HepG2 (cell line): ENCODE data around the gene FAM114A1. TPM values are rescaled to one million over a fixed set of nuclear protein-coding genes. Genes with fewer than 3 reads are reported as not detected.

Experiments
- ARID2 ChIP-seq: sonication (generic); formaldehyde crosslinking; IDR thresholded peaks from 2 replicates; pipeline ENCODE4 v1.8.1; 2022; ENCODE audit warnings: mild to moderate bottlenecking, missing genetic modification reagents, borderline replicate concordance
- ATF7 ChIP-seq, 2 experiments: fragments of 450-650 bp in 1 of 2; sonication (generic) in 1 of 2; formaldehyde crosslinking in 1 of 2; IDR thresholded peaks; 2 replicates each; pipeline versions ENCODE4 v1.4.0 to v1.6.1; 2016 to 2020; ENCODE audit warnings: antibody characterized with exemption in 1 of 2, mild to moderate bottlenecking in 1 of 2, missing genetic modification reagents in 1 of 2
- ATRX ChIP-seq: sonication (generic); formaldehyde crosslinking; IDR thresholded peaks from 2 replicates; pipeline ENCODE4 v1.4.0; 2020; ENCODE audit warnings: missing genetic modification reagents, borderline replicate concordance
- EHMT2 ChIP-seq: fragments of 200-600 bp; sonication (generic); IDR thresholded peaks from 2 replicates; pipeline ENCODE4 v1.7.0; 2017; ENCODE audit warnings: antibody characterized with exemption, low read depth, low read length, borderline replicate concordance
- GTF3A ChIP-seq: sonication (generic); formaldehyde crosslinking; conservative IDR thresholded peaks from 2 replicates; pipeline ENCODE4 v1.4.0; 2020; ENCODE audit warnings: mild to moderate bottlenecking, missing genetic modification reagents
- HOXA5 ChIP-seq: sonication (generic); formaldehyde crosslinking; IDR thresholded peaks from 2 replicates; pipeline ENCODE4 v1.4.0; 2020; ENCODE audit warnings: missing genetic modification reagents
- IKZF1 ChIP-seq: fragments of 450-650 bp; IDR thresholded peaks from 2 replicates; pipeline ENCODE4 v1.7.1; 2016
- MEIS1 ChIP-seq: sonication (generic); formaldehyde crosslinking; IDR thresholded peaks from 2 replicates; pipeline ENCODE4 v1.9.0; 2021; ENCODE audit warnings: mild to moderate bottlenecking, missing genetic modification reagents, moderate library complexity, borderline replicate concordance
- MLXIP ChIP-seq: sonication (generic); formaldehyde crosslinking; IDR thresholded peaks from 2 replicates; pipeline ENCODE4 v1.9.0; 2021; ENCODE audit warnings: missing genetic modification reagents, borderline replicate concordance
- MYNN ChIP-seq: sonication (generic); formaldehyde crosslinking; IDR thresholded peaks from 2 replicates; pipeline ENCODE4 v1.4.0; 2020; ENCODE audit warnings: mild to moderate bottlenecking, low read depth, missing genetic modification reagents
- NR2F6 ChIP-seq, 2 experiments: IDR thresholded peaks; 2 replicates each; pipeline ENCODE4 v1.6.1; 2016; ENCODE audit warnings: antibody characterized with exemption in 1 of 2, mild to moderate bottlenecking in 1 of 2
- PATZ1 ChIP-seq: sonication (generic); formaldehyde crosslinking; IDR thresholded peaks from 2 replicates; pipeline ENCODE4 v1.4.0; 2020; ENCODE audit warnings: missing genetic modification reagents
- PRDM4 ChIP-seq: sonication (generic); formaldehyde crosslinking; IDR thresholded peaks from 2 replicates; pipeline ENCODE4 v1.9.0; 2021; ENCODE audit warnings: missing genetic modification reagents, borderline replicate concordance
- ZFP82 ChIP-seq: sonication (generic); formaldehyde crosslinking; IDR thresholded peaks from 2 replicates; pipeline ENCODE4 v1.5.1; 2020; ENCODE audit warnings: mild to moderate bottlenecking, missing genetic modification reagents, borderline replicate concordance
- ZNF441 ChIP-seq: sonication (generic); formaldehyde crosslinking; IDR thresholded peaks from 2 replicates; pipeline ENCODE4 v1.7.0; 2021; ENCODE audit warnings: missing genetic modification reagents, borderline replicate concordance
- ZNF703 ChIP-seq: sonication (generic); formaldehyde crosslinking; IDR thresholded peaks from 2 replicates; pipeline ENCODE4 v1.5.1; 2020; ENCODE audit warnings: missing genetic modification reagents, mild to moderate bottlenecking, moderate library complexity, borderline replicate concordance
- ZZZ3 ChIP-seq: sonication (generic); formaldehyde crosslinking; IDR thresholded peaks from 2 replicates; pipeline ENCODE4 v1.4.0; 2020; ENCODE audit warnings: missing genetic modification reagents, mild to moderate bottlenecking, borderline replicate concordance
- polyA plus RNA-seq, 8 experiments: library from polyadenylated mRNA; depleted of rRNA in 3 of 8; stranded (reverse) in 7 of 8; unstranded in 1 of 8; fragments of >200 nt; fragmentation: Illumina TruSeq in 4 of 8; extraction: Trizol in 4 of 8; gene quantifications; 2 replicates each; pipeline versions ENCODE4 v1.2.1 to v1.2.3, GENCODE V29; 2011 to 2016; ENCODE audit warnings: low read depth in 4 of 8, missing spikeins in 1 of 8, mixed read lengths in 1 of 8; ENCODE audit not compliant: insufficient read depth in 1 of 8
- total RNA-seq, 5 experiments: library from RNA; depleted of rRNA; stranded (reverse); fragments of >200 nt; fragmentation: Illumina TruSeq; extraction: Trizol; gene quantifications; 2 replicates each; pipeline ENCODE4 v1.2.3, GENCODE V29; 2016; ENCODE audit warnings: low read depth in 1 of 5

FAM114A1 gene
- total and polyA plus RNA-seq, 2 of the 13 experiments (the other 11 are each of a cell fraction or from before 2014, with no cell fraction given), result 61.0 to 76.9 TPM

DNA sequence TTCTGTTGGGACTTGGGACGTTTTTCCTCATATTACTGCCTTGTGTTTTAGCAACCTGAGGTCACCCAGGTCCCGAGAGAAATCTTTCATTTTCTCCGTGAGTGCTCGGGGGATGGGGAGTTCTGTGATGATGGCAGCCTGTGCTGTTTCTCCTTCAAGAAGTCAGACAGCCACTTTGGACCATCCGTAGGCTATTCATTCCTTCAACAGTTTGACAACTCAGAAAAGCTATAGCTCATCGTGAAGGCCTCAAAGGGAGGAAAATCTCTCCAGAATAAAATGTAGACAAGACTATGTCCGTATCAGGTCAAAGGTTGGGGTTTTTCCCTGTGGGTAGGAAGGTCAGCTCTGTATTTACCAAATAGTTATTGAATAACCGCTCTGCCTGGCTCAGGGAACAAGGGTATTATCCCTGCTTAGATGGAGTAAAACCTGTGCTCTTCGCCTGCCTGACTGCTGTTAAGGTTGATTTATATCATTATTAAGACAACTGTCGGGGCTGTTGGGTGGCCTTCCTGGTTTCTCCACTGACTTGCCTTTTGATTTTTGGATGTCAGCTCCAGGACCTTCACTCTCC lies 36.6 kb downstream of the FAM114A1 start (continued):
- TF ChIP-seq ATF7 (IDR thresholded peaks at IDR 0.05) (no peak), ATF7 (CRISPR knock-in tag; IDR thresholded peaks at IDR 0.05) (no peak), ARID2 (0 out of 2 replicates have a peak, but pooled peaks have one; percentile 22), ZNF703 (no peak), MEIS1 (CRISPR knock-in tag) (0 out of 2 replicates have a peak, but pooled peaks have one; percentile 27), EHMT2 (no peak), PRDM4 (no peak), HOXA5 (CRISPR knock-in tag) (no peak), ZFP82 (CRISPR knock-in tag) (no peak), PATZ1 (CRISPR knock-in tag) (no peak), MYNN (CRISPR knock-in tag) (no peak), NR2F6 (IDR thresholded peaks at IDR 0.05) (peak; percentile 95), NR2F6 (CRISPR knock-in tag; IDR thresholded peaks at IDR 0.05) (peak; percentile 95), ZZZ3 (CRISPR knock-in tag) (no peak), MLXIP (no peak), ATRX (no peak), GTF3A (no peak), IKZF1 (no peak), ZNF441 (CRISPR knock-in tag) (no peak)
